ENCODE data around the gene IQSEC2.

The IQSEC2 gene

DNA sequence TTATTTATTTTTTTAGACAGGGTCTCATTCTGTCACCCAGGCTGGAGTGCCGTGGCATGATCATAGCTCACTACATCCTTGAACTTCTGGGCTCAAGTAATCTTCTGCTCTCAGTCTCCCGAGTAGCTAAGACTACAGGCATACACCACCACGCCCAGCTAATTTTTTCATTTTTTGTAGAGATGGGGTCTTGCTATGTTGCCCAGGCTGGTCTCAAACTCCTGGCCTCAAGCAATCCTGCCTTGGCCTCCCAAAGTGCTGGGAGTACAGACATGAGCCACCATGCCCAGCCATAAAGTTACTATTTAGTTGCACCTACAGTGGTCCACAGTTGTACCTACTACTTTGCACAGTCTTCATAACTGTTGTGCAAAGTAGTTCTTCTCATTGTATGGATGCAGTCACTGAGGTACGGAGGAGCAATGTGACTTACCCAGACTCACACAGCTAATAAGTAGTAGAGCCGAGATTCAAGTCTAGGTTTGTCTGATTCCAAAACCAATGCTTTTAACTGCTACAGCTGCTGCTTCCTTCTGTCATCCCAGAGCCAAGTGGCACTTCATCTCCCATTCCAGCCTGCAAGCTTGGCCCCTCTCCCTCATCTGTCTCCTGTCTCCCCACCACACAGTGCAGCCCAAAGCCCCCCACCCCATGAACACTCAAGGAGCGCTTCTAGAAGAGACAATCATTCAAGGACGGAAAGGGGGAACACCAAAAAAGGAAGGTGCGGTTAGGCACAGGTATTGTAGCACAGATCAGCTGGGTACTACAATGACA is 24.0 kb upstream of the IQSEC2 start:
- DNase-seq (ENCODE audit: low read depth, low spot score), result no peak

DNA sequence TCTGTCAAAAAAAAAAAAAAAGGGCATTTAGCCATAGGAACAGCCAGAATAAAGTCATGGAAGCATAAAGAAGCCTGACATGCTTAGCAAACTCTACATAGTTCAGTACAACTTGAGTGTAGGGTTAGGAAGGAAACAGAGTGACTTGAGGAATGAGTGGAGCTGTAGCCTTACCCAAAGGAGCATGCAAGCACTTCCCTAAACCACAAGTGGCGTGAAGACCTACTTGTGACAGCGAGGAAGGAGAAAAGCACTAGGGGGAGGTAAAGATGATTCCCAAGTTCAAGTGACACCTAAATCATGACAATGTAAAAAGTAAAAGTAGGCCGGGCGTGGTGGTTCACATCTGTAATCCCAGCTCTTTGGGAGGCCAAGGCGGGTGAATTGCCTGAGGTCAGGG is 21.8 kb upstream of the IQSEC2 start:
- DNase-seq (ENCODE audit: low read depth, low spot score), result no peak

DNA sequence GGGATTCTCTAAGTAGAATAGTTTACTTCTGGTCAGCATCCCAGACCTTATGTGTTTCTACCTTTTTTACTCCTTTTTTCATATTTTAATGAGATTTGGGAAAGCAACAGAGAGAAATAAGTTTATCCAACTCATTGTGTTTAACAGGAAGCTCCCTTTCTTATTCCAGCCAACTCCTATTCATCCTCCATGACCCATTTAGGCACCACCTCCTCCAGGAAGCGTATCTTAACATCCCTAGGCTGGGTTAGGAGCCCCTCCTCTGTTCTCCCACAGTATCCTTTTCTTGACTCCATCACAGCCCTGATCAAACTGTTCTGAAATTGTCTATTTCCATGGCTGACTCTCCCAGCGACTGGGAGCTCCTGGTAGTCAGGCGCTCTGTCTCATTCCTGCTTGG is 18.8 kb upstream of the IQSEC2 start:
- no peak for DNase-seq (ENCODE audit: low read depth, low spot score)

DNA sequence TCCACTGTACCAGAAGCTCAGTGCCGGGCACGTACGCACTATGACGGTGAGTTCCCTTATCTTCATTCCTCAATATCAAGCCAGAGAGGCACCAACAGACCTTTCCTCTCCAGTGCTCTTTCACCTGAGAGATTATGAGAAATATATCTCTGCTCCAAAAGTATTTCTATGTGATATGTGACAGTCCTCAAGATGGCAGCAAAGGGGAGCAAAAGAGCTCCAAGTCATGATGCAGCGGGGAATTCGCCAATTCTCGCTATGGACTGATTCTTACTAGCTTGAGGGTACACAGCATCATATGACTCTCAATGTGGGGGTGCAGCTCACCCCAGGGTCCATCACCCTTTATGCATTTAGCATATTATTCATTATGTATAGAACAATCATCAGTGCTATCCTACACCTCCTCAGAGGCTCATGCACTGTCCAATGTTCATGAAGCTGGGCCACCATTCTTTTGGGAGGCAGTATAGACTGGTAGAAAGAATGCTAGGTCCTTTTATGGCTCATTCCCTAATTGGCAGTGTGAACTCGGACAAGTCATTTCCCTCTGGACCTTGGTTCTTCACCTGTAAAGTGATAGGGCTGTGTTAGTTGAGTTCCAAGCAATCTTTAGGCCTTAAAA is 12.8 kb upstream of the IQSEC2 start:
- DNase-seq (ENCODE audit: low read depth, low spot score), result no peak

DNA sequence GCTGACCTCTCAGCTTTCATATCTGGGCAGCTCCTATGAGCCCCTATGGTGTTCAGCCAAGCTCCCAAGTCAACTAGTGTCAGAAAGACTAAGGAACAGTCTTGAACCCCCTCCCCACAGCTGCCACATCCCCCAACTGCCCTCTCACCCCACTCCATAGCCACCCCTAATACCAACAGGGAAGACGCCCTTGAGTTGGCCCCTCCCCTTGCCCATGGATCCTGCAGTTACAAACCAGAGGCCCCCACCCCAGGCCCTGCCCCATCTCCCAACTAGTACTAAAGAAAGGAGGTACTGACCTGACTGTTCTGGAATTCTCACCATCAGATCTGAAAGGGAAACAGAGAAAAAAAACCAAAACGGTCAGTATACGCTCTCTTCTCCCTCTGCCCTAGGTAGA is 10.2 kb upstream of the IQSEC2 start:
- no peak for DNase-seq (ENCODE audit: low read depth, low spot score)

DNA sequence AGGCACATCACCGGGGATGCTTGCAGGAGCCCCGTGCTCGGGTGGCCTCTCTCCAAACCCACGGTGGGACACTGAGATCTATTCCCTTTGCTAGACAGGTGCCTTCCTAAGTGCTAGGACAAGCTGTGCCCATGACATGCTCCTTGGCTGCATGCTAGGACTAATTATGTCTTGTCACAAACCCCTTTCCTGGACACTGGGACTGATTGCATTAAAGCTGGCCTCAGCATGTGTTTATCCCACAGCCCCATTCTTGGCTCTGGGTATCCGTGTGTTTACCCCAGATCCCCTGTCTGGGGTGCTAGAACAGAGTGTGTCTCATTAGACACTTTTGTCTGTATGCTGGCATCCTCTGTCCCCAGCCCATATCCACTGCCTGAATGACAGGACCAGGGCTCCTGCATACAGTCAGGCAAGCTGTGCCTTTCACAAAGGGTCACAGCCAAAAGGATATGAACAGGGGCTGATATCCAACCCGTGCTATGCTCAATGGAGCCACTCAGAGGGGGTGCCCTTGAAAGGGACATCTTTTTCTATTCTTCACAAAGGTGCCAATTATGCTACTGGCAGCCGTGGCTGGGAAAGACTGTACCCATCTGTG is 9.2 kb upstream of the IQSEC2 start:
- no peak for DNase-seq (ENCODE audit: low read depth, low spot score)

DNA sequence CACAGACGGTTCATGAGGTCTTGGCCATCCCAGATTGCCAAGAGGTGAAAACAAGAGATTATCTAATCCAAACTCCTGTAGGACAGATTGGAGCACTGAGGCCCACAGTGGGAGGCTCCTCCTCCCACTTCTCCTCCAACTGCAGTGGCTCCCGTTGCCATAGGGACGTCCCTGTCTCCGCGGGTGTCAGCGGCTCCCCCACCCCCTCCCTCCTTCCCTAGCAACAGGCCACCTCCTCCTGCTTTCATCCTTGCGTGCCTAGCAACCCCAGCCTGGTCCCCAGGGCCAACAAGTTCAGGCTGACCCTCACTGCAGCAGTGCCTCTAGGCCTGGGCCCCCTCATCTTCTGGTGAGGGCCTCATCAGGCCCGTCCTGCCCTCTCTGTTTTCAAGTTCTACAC is 6.8 kb upstream of the IQSEC2 start:
- DNase-seq (ENCODE audit: low read depth, low spot score), result no peak

DNA sequence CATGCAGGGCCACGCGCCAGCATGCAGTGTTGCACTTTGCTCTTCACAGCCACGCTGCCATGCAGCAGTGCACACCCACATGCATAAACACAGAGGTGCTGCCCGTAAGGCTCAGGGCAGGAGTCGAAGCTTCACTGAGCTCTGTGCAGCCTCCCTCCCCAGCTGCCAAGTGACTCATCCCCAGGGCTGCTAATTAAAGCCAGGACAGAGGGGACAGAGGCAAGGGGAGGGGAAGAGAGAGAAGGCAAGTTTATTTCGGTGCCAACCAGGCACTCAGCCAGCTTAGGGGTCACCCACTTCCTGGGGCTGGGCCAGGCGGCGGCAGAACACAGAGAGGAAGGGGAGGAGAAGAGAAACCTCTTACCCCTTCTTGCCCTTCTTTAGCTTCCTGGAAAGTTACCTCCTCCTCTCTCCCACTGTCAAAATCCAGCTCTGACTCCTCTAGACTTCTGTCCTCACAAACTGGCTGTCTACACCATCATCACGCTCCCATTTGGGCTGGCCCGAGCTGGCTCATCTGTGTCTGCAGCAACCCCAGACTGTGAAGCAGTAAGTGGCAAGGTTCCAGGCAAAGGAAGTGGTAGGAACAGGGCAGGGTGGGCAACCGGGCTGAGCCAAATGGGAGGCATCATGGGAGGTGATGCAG is 6.2 kb upstream of the IQSEC2 start:
- no peak for DNase-seq (ENCODE audit: low read depth, low spot score)

DNA sequence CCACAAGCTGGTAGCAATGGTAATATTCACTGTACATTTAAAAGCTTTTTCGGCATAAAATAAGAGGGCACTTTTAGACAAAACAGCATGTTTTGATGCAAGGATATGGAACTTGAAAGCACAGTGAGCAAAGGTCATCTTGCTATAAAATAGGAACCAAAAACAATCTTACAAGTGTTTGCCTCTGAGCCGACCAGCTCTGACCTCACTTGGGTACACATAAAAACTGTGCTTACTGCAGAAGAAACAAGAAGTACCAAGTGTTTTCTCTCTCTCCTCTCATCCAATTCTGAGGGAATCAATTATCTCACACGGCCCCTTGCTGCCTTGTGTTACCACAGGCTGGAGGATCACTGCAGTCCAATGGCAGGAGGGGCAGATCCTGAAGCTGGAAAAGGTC is 4.8 kb upstream of the IQSEC2 start:
- no peak for DNase-seq (ENCODE audit: low read depth, low spot score)

DNA sequence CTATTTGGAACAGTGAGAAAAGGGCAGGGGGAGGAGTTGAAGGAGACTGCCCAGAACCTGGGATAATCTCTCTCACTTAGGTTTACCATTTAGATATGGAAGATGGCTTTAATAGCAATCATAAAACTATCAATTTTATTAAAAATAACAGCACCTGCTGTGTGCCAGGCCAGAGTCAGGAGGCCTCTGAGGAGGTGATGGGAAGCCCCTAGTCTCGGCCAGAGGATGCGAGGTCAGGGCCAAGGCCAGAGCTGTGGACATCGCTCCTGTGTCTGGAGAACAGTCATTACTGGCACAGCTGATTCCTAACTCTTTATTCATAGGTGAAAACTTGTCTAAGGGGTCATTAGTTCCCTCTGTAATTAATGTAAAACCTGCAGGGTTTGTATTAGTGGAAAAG is 4.2 kb upstream of the IQSEC2 start:
- DNase-seq (ENCODE audit: low read depth, low spot score), result no peak

DNA sequence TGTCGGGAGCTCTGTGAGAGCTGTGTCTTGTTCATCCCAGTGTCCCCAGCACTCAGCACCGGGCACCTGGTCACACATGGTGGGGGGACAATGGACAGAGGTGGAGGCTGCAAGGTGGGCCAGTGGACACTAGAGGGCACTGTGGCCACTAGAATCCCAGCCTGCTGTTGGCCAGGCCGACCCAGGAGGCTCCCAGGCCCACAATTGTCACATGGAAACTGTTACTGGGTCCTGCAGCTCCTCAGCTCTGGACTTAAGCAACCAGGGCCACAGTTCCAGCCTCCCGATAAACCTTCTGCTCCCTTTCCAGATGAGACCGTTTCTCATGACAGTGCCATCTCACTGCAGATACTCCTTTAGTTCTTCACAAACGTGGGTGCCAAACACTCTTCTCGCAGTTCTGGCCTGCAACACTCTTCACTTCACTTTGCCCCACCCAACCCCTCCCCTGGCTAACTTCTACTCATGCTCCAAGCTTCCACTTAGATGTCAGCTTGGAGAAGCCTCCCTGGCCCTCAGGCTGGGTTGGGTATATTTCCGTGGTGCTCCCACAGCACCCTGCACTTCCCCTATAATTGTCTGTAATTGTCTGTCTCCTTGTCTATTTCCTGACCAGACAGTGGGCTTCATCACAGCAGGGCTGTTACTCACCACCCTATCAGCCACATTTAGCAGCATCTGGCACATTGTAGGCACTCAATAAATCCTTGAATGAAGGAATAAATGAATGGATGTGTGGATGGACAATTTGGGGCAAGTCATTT is 3.5 kb upstream of the IQSEC2 start:
- DNase-seq (ENCODE audit: low read depth, low spot score), result no peak

DNA sequence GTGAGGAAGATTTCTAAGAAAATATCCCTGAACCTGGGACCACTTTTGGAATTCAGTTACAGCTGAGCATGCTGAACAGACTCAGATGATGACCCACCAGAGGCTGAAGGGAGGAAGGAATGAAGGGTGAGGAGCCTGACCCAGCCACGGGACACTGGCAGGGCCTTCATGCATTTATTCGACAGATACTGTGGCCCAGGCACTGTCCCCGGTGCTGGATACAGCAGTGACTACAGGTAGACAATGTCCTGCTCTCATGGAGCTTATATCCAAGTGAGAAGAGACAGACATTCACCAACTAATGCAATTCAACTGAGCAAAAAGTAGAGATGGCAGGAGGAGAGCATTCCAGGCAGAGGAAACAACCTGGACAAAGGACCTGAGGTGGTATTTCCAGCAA is 2.2 kb upstream of the IQSEC2 start:
- no peak for DNase-seq (ENCODE audit: low read depth, low spot score)

DNA sequence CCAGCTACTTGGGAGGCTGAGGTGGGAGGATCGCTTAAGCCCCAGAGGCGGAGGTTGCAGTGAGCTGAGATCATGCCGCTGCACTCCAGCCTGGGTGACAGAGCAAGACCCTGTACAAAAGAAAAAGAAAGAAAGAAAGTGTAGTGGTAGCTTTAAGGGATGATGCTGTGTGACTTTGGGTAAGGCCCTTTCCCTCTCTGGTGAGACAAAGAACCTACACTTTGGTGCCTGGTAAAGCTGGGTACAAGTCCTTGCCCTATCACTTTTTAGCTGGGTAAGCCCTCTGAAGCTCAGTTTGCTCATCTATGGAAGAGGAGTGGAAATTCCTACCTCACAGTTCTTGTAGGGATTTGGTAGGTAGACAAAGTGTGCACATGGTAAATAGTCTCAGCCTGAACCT is 1.7 kb upstream of the IQSEC2 start:
- DNase-seq (ENCODE audit: low read depth, low spot score), result no peak

DNA sequence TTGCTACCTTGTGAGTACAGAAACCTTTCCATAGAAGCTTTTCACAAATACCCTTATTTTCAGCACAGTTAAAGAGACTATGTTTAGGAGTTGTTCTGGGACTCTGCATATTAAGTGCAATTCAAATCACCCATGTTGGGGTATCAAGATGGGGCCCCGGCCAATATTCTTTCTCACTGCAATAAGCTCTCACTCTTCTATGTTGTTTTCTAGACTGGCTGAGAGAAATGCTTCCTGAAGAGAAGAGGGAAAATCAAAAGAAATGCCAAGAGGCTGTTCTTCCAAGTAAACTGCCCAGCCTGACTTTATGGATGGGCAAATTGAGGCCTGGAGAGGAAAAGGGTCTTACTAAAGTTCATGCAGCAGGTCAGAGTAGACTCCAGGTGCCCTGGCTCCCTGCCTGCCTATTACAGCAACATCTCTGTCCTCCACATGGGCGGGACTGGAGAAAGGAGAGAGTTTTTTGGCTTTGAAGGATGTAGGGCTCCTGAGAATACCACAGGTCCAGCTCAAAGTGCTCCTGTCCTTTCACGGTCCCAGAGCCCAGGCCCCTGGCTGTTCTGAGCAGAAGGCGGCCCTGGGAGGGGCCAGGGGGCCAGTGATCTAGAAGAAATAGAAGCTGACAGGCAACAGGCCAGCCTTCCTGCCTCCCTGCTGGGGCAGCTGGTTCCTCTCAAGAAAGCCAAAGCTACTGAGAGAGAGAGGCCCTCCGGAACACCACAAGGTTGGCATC is 745 bp upstream of the IQSEC2 start:
- DNase-seq (ENCODE audit: low read depth, low spot score), result no peak

DNA sequence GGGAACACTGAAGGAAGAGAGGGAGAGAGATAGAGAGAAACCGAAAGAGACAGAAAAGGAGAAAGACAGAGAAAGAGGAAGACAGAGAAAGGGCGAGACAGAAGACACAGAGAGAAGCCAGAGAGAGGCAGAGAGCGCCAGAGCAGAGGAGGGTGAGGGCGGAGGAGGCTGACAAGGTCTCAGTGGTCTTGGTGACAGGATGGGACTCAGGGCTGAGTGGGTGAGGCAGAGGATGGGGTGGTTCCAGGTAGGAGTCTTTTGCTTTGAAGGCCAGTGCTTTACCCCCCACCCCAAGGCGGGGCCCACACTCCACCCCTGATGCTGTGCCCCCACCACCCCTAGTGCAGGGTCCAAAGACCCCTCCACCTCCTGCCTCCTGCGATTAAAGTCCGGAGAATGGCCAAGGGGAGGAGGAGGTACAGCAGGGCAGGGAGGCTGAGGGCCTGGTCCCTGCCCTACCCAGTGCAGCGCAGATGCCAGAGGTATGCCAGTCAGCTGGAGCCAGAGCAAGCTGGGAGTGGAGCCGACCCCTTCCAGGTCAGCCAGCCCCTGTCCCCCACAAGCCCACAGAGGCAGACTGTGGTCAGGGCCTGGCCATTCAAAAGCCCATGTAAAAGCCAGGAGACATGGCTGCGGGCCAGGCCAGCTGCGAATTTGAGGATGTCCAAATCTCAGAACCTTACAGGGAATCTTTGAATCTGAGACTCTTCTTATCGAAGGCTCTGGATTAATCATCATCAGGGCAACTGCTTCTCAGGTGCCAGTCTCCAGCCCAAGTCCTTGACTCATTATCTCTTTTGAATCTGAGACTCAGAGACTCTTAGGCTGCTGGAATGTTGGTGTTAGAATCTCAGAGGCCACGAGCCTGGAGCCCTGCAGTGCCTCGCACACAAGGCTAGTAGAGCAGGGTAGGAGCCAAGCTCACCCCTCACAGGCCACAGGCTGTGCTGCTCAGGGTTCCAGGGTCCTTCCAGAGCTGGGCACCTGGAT is 758 bp downstream of the IQSEC2 start:
- no peak for DNase-seq (ENCODE audit: low read depth, low spot score)

DNA sequence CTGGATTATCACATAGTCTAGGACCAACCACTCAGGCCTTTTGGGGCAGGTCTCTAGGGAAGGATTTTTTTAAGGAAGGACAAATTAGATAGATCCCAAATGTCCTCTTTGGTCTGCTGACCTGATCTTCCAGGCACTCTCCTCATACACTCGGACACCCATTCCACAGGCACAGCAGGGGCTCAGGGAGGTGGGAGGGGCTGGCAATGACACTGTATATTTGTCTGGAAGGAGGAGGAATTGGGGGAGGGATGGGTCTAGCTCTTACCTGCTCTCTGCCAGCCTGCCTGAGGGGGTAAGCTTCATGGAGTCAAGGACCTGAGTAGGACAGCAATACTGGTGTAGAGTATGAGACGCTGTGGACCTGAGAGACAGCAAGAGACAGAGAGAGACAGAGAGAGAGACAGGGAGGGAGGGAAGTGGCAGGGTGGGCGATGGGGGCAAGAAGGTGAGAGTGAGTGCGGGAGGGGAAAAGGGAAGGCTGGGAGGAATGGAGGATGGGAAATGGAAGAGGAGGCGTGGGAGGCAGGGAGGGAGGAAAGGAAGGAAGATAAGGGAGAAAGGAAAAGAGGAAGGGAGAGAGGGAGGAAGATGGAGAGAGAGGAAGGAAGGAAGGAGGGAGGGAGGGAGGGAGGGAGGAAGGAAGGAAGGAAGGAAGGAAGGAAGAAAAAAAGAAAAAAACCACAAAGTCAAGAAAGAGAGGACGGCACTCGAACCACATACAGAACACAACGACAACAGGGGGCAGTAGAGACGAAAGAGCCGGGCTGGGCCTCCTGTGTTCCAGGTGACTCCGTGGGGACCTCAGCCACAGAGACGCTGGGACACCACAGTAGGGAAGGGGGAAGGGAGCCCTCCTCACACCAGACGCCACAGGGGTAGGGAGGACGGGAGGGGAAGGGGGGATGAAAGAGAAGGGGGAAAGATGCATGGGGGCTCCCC is 1.8 kb downstream of the IQSEC2 start:
- no peak for DNase-seq (ENCODE audit: low read depth, low spot score)

DNA sequence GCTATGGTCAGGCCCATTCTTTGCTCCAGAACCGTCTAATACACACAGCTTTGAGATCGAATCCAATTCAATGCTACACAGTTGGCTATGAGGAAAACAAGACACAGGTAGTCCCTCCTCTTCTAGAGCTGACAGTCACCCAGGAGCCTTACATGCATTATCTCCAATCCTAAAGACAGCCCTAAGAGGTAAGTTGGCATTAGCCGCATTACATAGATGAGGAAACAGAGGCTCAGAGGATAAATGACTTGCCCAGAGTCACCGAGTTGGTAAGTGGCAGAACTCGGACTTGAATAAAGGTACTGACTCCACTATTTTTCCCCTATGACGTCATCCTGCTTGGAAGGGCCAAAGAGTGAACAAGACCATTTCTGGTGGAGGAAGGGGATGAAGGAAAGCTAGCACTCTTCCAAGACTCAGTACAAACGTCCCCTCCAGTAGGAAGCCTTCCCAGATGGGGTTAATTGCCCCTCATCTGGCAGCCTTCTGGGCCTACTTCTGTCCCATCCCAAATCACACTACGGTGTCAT is 8.5 kb downstream of the IQSEC2 start:
- DNase-seq (ENCODE audit: low read depth, low spot score), result no peak

DNA sequence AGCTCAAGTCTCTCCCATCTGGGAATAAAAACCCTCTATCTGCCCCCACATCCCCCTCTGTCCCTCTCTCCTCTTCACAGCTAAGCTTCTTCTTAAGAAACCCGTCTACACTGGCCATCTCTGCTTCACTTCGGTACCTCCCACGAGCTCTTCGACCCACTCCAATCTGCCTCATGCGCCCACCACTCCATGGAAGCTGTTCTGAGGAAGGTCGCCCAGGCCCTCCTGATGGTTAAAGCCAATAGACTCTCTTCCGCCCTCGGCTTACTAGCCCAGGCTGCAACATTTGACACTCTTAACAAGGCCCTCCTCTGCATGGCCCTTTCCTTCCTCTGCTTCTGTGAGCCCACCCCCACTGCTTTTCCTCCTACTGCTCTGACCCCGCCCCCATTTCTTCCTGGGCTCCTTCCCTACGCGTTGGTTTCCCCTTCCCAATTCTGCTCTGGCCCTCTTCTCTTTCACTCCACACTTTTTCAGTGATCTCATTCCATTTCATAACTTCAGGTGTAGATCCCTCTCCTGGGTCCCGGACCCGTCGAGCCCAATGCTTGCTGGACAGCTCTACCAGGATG is 11.8 kb downstream of the IQSEC2 start:
- DNase-seq (ENCODE audit: low read depth, low spot score), result no peak

Data from brain pericyte (primary cell).